Activated CD8-positive, alpha-beta memory T cell treated with anti-CD3 and anti-CD28 coated beads for 4 hours (primary cell): ENCODE measurements around the gene ARRDC3.
"Not testable (repeated sequence)": the region's sequence is repeated elsewhere in the genome, so short reads cannot be mapped to it uniquely, and the experiment has no call there.

Experiments
- DNase-seq, 2 donors: peaks; one replicate each; pipeline ENCODE4 v3.0.0-alpha.2; 2020; ENCODE audit warnings: low read depth in 2 of 2

ARRDC3 gene

GRCh38 chr5:91383027-91383955, at the start of gene ARRDC3:
TSS of gene ARRDC3 (minus strand) at chr5:91383317. CDS start at chr5:91383092, 225 bp downstream.
- peak; percentile 90 to 91 for DNase-seq

GRCh38 chr5:91430949-91431348, 47.8 kb upstream of the ARRDC3 start:
- DNase-seq = no peak

GRCh38 chr5:91424638-91425436, 41.7 kb upstream of the ARRDC3 start:
- no peak for DNase-seq

DNA sequence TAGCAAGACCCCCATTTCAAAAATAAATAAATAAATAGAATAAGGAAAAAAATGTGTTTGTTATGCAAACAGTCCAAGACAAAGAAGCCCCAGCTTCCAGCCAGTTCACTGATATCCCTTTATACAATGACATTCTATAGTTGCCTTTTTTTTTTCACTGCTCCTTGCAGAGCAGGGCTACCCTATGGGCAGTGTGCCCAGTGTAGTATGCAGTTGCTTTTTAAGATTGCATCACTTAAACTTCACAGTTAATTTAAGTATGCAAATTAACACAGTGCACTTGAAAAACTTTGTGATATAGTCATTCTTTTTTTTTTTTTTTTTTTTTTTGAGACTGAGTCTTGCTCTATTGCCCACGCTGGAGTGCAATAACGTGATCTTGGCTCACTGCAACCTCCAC, 40.8 kb upstream of the ARRDC3 start:
- DNase-seq = no peak

DNA sequence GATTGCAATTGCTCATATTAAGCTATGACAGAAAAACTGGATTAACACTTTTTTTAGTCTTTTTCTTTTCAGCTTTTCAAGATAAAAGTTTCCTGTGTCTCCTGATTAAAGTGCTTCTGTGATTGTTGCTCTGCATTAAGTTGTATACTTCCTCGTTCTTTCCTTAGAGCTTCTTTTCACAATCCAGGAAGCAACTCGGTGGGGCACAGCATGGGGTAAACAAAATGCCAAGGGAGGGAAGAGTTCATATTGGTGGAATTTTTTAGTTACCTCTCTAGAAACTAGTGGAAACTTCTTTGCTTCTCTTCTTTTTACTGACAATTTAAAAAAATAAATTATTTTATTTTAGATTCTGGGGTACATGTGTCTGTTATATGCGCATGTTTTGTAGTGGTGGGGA, 37.8 kb upstream of the ARRDC3 start:
- no peak for DNase-seq

GRCh38 chr5:91419571-91420537, 36.7 kb upstream of the ARRDC3 start:
- DNase-seq = peak; percentile 58 to 63

DNA sequence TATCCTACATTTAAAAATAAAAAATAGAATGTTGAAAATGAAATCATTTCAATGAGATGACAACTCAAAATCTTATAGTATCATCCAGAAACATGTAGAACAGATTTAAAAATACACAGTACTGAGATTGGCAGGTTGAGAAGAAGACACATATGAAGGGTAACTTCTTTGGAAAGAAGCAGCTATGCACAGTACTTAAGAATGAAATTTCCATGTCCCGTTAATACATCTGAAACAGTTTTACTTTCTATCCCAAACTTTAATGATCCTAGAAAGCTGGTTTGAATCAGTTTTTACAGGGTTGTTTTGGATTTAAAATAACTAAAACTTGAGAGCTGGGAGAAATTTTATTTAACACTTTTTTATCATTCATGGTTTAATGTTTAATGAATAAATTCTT, 36.0 kb upstream of the ARRDC3 start:
- DNase-seq = no peak

DNA sequence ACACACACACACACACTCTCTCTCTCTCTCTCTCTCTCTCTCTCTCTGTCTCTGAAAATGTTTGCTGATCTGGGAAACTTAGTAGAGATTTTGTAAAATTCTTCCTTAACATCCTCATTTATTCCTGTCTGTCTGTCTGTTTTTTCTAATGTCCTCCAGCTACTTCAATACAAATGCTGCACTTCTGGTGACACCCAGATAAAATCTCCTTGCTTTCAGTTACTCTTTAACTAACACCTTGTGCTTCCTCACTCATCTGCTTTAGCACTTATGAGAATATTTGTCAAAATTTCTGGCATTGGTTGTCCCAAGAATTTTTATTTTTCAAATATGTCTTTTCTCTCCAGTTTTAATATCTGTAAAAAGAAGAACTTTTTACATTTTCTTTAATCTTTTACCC, 35.0 kb upstream of the ARRDC3 start:
- no peak for DNase-seq

DNA sequence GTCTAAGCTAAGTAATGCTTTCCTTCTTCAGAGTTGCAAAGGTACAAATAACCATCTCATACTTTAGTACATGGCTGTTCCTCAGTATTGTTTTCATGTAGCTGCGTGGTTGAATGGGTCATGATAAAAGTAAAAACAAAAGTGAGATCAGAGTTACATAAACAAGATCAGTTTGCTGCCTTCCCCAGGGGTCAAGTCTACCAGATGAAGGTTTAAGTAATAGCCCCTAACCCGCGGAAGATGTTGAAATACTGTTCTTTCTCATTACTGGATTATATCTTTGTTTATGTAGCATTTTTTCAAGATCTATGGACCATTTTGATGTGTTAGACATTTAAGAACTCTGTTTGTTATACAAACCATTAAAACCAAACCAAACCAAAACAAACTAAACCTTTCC, 34.1 kb upstream of the ARRDC3 start:
- no peak for DNase-seq

- no peak for DNase-seq
These were observed 33.4 kb upstream of the ARRDC3 start for GRCh38 chr5:91416491-91416890.

- DNase-seq = no peak
These were observed 26.2 kb upstream of the ARRDC3 start for GRCh38 chr5:91409304-91409703.

GRCh38 chr5:91408710-91409109, 25.6 kb upstream of the ARRDC3 start:
- no peak for DNase-seq

GRCh38 chr5:91407204-91407603, 24.1 kb upstream of the ARRDC3 start:
- DNase-seq = no peak

GRCh38 chr5:91403438-91403837, 20.3 kb upstream of the ARRDC3 start:
- no peak for DNase-seq

- no peak for DNase-seq
These were observed 18.1 kb upstream of the ARRDC3 start for GRCh38 chr5:91401175-91401574.

GRCh38 chr5:91397791-91398190, 14.7 kb upstream of the ARRDC3 start:
- no peak for DNase-seq

- no peak for DNase-seq
These were observed 7.2 kb upstream of the ARRDC3 start for GRCh38 chr5:91390268-91390667.

DNA sequence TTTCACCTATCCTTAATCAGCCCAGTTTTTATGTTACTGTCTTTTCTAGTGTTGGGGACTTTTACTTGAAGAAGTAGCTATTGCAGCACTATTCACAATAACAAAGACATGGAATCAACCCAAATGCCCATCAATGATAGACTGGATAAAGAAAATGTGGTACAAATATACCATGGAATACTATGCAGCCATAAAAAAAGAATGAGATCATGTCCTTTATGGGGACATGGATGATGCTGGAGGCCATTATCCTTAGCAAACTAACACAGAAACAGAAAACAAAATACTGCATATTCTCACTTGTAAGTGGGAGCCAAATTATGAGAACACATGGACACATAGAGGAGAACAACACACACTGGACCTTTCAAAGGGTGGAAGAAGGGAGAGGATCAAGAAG, 6.4 kb upstream of the ARRDC3 start:
- not testable (repeated sequence) for DNase-seq

- no peak for DNase-seq
These were observed 5.2 kb upstream of the ARRDC3 start for GRCh38 chr5:91388362-91388761.

DNA sequence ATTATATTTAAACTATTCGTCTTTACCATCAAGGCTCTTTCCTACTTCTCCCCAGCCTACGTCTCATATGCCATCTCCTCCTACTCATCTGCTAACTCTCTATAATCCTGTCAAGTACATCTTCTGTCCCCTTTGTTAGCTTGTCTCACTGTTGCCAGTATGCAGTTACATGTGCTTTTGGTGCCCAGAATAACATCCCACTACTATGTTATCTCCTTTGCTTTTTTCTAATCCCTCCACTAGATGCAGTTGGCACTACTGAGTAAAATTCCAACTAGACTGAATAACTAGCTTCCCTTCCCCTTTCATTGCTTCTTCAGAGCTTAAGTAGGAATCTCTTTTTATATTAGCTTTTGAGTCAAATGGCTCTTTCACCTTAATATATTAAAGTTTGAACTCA, 3.0 kb upstream of the ARRDC3 start:
- no peak for DNase-seq

DNA sequence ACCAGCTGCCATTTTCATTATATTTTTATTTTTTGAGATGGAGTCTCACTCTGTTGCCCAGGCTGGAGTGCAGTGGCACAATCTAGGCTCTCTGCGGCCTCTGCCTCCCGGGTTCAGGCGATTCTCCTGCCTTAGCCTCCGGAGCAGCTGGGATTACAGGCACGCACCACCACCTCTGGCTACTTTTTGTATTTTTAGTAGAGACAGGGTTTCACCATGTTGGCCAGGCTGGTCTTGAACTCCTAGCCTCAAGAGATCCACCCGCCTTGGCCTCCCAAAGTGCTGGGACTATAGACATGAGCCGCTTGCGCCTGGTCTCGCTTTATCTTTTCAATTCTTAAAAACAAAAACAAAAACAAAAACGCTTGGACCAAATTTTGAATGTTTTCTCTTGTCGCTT, 2.5 kb upstream of the ARRDC3 start:
- not testable (repeated sequence) for DNase-seq
